ENCODE results near the gene ADO. TPM values are rescaled to one million over a fixed set of nuclear protein-coding genes. Genes with fewer than 3 reads are reported as not detected.
A peak's percentile ranks its signal among the peaks of the same experiment; 100 is the strongest.

ADO gene
- total RNA-seq (2016; rRNA removed; fragmentation: Illumina TruSeq; extraction: Trizol) (15.9 and 16.5 TPM in 2 replicates), polyA plus RNA-seq (2011; rRNA removed) (8.9 and 9.6 TPM in 2 replicates), polyA minus RNA-seq (2011; rRNA and poly(A)+ RNA removed; ENCODE audit: low replicate concordance) (11.6 and 16.6 TPM in 2 replicates), Bru-seq, nascent RNA (percentile 91 among the genes with signal in this experiment), BruChase-seq, experiment 1, labeled RNA remaining after a 6-hour chase (percentile 96 among the genes with signal in this experiment), BruChase-seq, experiment 2, labeled RNA remaining after a 2-hour chase (percentile 98 among the genes with signal in this experiment)
- total RNA-seq (2016; cell fraction: cytosol; rRNA removed; fragmentation: Illumina TruSeq; extraction: Trizol; ENCODE audit: low read depth), result 5.1 and 6.2 TPM in 2 replicates
- 16.7 and 17.9 TPM in 2 replicates for total RNA-seq (2016; cell fraction: insoluble cytoplasmic fraction; rRNA removed; fragmentation: Illumina TruSeq; extraction: Trizol)
- 20.0 and 20.8 TPM in 2 replicates for total RNA-seq (2016; cell fraction: membrane; rRNA removed; fragmentation: Illumina TruSeq; extraction: Trizol)
- total RNA-seq (2016; cell fraction: nucleus; rRNA removed; fragmentation: Illumina TruSeq; extraction: Trizol), result 11.5 and 12.2 TPM in 2 replicates
- 5.6 and 7.3 TPM in 2 replicates for polyA plus RNA-seq (2011; cell fraction: cytosol; rRNA removed)
- 5.6 and 6.3 TPM in 2 replicates for polyA plus RNA-seq (2011; cell fraction: nucleus; rRNA removed)
- polyA plus RNA-seq (2012), result 9.8 and 12.1 TPM in 2 replicates
- polyA plus RNA-seq (2016; cell fraction: cytosol; fragmentation: Illumina TruSeq; extraction: Trizol; ENCODE audit: low read depth), result 4.9 and 5.0 TPM in 2 replicates
- polyA plus RNA-seq (2016; cell fraction: insoluble cytoplasmic fraction; fragmentation: Illumina TruSeq; extraction: Trizol; ENCODE audit: low read depth), result 19.5 and 19.7 TPM in 2 replicates
- 13.3 and 13.8 TPM in 2 replicates for polyA plus RNA-seq (2016; cell fraction: membrane; fragmentation: Illumina TruSeq; extraction: Trizol; ENCODE audit: low read depth)
- 12.1 and 12.7 TPM in 2 replicates for polyA plus RNA-seq (2016; cell fraction: nucleus; fragmentation: Illumina TruSeq; extraction: Trizol; ENCODE audit: insufficient read depth, low read depth)
- 11.3 and 13.7 TPM in 2 replicates for polyA minus RNA-seq (2011; cell fraction: cytosol; rRNA and poly(A)+ RNA removed)
- polyA minus RNA-seq (2011; cell fraction: nucleus; rRNA and poly(A)+ RNA removed), result 15.8 and 17.0 TPM in 2 replicates
- long read RNA-seq, experiment 1, partial matches to known transcripts, result 0 of 4 reads
- long read RNA-seq, experiment 1, other reads (novel, unspliced or antisense), result 0 of 4 reads
- long read RNA-seq, experiment 2, transcript ADO-201 (1 exons, 3,627 nt), result major isoform, 81 of 81 reads
- long read RNA-seq, experiment 2, partial matches to known transcripts, result 0 of 81 reads
- long read RNA-seq, experiment 2, other reads (novel, unspliced or antisense), result 0 of 81 reads

DNA sequence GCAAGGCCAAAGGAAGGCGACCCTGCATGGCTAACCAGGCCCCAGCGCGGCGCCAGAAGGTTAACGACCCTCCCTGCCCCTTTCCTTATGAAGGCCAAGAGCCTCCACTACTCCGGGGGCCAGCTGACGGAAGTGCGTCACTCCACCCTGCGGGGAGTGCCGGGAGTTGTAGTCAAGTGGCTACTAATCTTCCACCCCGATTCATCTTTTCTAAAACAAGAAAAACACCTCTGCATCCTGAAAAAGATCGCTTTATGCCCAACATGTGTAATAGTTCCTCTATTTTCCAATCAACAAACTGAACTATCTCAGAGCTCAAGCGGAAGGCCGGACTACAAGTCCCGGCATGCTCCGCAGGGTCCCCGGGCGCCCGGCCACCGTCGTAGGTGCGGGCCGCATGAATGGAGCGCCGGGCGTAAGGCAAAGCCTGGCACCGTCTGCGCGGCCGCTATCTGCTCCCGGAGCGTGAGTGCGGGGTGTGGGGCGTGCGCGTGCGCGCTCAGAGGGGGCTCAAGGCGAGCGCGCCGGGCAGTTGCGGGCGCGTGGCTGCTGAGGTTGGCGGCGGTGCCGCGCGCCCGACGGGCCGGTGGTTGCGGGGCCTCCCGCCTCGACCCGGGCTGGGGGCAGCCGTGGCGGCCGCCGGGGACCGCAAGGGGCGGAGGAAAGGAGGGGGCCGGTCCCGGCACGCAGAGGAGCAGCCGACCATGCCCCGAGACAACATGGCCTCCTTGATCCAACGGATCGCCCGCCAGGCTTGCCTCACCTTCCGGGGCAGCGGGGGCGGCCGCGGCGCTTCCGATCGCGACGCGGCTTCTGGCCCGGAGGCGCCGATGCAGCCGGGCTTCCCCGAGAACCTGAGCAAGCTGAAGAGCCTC is at the start of gene ADO:
Gene ADO (plus strand): TSS at position 365 of the 875 bp plus-strand sequence. CDS start 340 bp downstream, at position 705.
- Histone ChIP-seq H3K27ac (ENCODE audit: extremely low read length, insufficient read depth, low read length) (peak within 1 kb of the TSS; percentile 75), H4K20me1 (ENCODE audit: insufficient read depth, low read length) (peaks cover 21% of the 10 kb centered on the region), H2AFZ (ENCODE audit: low read length) (peak within 1 kb of the TSS; percentile 16), H3K27me3 (ENCODE audit: control insufficient read depth in 1 of 2, insufficient read depth in 2 of 2, low read length in 2 of 2) (no peaks in the 10 kb centered on the region), H3K9ac (ENCODE audit: insufficient read depth, low read depth, low read length) (peak within 1 kb of the TSS; percentile 82), H3K79me2 (ENCODE audit: insufficient read depth, low read length) (peaks cover 31% of the 10 kb centered on the region), H3K4me1 (ENCODE audit: insufficient read depth, low read length) (peaks cover 34% of the 10 kb centered on the region), H3K4me2 (ENCODE audit: low read depth, low read length) (peak within 1 kb of the TSS; percentile 92), H3K4me3 (replicated peaks in 1 of 3; ENCODE audit: insufficient read depth in 1 of 3, low read depth in 2 of 3, low read length in 3 of 3) (peak within 1 kb of the TSS; percentile 60 to 100 (median 95)), H3K36me3 (replicated peaks in 1 of 2; ENCODE audit: control insufficient read depth in 1 of 2, insufficient read depth in 2 of 2, low read length in 2 of 2) (no peaks in the 10 kb centered on the region), H3K9me3 (ENCODE audit: low read length) (no peaks in the 10 kb centered on the region)
- CTCF ChIA-PET (ENCODE audit: low intra/inter-chr PET ratio, low total read pairs), result no interaction called here
- peak; percentile 73 for DNase-seq (ENCODE audit: low spot score)
- no TSS peak for BruUV-seq (replicated peaks)
- in situ Hi-C loops (cut with HindIII; ENCODE audit: extremely low pct_ligation_motif_present, low pct_unique_long_range_greater_than_20kb), result loop anchor here (10.0 to 25.0 kb wide), 2 partner anchors 330 to 542 kb away; partner anchors contain the start of genes NRBF2 and RTKN2
- ATAC-seq, result peak; percentile 92
- WGBS (ENCODE audit: low lambda C conversion rate), result 3% methylated on average over 23 of the region's 87 CpGs
- POLR2A ChIA-PET, result interaction anchor here (1.2 to 1.8 kb wide), 3 partner anchors 12 to 328 kb away, joined by 3 to 13 read pairs (median 5); partner anchors contain the start of genes EGR2 and NRBF2
- FAIRE-seq, result peak; percentile 47
- intact Hi-C loops (cut with micrococcal nuclease; ENCODE audit: unreplicated experiment), result loop anchor here (10.0 kb wide), 1 partner anchor 540 kb away; the partner anchor contains the start of gene RTKN2
- TF ChIP-seq SIN3A (IDR thresholded peaks at IDR 0.05; ENCODE audit: borderline replicate concordance, low read depth, low read length), result peak; percentile 57; the same call in 1 of the 2 replicates
- no peak for TF ChIP-seq HOXA7 (CRISPR knock-in tag; IDR thresholded peaks at IDR 0.05)
- TF ChIP-seq CENPT (CRISPR knock-in tag; IDR thresholded peaks at IDR 0.05; ENCODE audit: low read depth), result peak; percentile 15; the same call in 1 of the 2 replicates
- TF ChIP-seq, protein P1, sequence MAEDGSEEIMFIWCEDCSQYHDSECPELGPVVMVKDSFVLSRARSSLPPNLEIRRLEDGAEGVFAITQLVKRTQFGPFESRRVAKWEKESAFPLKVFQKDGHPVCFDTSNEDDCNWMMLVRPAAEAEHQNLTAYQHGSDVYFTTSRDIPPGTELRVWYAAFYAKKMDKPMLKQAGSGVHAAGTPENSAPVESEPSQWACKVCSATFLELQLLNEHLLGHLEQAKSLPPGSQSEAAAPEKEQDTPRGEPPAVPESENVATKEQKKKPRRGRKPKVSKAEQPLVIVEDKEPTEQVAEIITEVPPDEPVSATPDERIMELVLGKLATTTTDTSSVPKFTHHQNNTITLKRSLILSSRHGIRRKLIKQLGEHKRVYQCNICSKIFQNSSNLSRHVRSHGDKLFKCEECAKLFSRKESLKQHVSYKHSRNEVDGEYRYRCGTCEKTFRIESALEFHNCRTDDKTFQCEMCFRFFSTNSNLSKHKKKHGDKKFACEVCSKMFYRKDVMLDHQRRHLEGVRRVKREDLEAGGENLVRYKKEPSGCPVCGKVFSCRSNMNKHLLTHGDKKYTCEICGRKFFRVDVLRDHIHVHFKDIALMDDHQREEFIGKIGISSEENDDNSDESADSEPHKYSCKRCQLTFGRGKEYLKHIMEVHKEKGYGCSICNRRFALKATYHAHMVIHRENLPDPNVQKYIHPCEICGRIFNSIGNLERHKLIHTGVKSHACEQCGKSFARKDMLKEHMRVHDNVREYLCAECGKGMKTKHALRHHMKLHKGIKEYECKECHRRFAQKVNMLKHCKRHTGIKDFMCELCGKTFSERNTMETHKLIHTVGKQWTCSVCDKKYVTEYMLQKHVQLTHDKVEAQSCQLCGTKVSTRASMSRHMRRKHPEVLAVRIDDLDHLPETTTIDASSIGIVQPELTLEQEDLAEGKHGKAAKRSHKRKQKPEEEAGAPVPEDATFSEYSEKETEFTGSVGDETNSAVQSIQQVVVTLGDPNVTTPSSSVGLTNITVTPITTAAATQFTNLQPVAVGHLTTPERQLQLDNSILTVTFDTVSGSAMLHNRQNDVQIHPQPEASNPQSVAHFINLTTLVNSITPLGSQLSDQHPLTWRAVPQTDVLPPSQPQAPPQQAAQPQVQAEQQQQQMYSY (CRISPR knock-in tag; IDR thresholded peaks at IDR 0.05), result peak; percentile 95
- TF ChIP-seq, protein P2, sequence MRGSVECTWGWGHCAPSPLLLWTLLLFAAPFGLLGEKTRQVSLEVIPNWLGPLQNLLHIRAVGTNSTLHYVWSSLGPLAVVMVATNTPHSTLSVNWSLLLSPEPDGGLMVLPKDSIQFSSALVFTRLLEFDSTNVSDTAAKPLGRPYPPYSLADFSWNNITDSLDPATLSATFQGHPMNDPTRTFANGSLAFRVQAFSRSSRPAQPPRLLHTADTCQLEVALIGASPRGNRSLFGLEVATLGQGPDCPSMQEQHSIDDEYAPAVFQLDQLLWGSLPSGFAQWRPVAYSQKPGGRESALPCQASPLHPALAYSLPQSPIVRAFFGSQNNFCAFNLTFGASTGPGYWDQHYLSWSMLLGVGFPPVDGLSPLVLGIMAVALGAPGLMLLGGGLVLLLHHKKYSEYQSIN (CRISPR knock-in tag; IDR thresholded peaks at IDR 0.05; ENCODE audit: borderline replicate concordance), result no peak
